Mammary epithelial cell (primary cell): Measurements from ENCODE around the gene SLC26A5.

ENCODE experiments used
- EZH2 ChIP-seq: IDR thresholded peaks from 2 replicates; pipeline ENCODE4 v1.6.1; 2012; ENCODE audit warnings: low read length, inconsistent platforms, borderline replicate concordance
- TF ChIP-seq, protein P1 (sequence below), 2 donors: IDR thresholded peaks in 1 of 2; conservative IDR thresholded peaks in 1 of 2; 2 replicates each; pipeline ENCODE4 v1.5.1; 2011 to 2012; ENCODE audit warnings: inconsistent platforms in 2 of 2, low read length in 2 of 2, mild to moderate bottlenecking in 2 of 2, control low read depth in 1 of 2, low read depth in 1 of 2; ENCODE audit not compliant: insufficient read depth in 1 of 2; ENCODE audit errors: extremely low read depth in 1 of 2

DNA sequence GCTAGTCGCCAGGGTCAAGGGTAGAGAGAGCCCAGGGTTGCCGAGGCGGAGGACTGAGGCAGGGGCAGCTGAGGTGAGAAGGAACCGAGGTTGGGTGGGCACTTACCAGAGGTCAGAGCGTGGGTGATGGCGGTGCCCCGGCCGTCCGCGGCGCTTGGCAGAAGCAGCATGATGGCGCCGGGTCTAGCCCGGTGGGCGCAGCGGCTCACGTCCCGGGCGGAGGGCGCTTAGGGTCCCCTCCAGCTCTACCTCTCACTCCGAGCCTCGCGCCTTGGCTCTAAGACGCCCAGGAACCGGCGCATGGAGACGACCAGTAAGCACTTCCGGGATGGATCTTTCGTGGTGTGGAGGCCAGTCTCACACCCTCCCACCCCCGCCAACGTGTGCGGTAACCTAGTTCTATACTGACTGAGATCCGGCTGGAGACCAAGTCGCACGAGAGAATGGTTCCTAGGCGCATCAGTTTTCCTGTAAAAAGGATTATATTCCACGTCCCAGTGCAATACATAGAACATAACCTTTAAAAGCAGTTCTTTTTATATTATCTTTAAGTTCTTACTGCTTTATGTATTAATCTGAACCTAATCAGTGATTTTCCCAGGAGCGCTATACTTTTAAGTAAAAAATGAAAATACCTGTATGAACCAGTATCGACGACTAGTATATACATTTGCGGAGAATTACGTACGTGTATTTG is 101.4 kb downstream of the SLC26A5 start, which contains the start of gene DNAJC2:
- TF ChIP-seq, protein P1, sequence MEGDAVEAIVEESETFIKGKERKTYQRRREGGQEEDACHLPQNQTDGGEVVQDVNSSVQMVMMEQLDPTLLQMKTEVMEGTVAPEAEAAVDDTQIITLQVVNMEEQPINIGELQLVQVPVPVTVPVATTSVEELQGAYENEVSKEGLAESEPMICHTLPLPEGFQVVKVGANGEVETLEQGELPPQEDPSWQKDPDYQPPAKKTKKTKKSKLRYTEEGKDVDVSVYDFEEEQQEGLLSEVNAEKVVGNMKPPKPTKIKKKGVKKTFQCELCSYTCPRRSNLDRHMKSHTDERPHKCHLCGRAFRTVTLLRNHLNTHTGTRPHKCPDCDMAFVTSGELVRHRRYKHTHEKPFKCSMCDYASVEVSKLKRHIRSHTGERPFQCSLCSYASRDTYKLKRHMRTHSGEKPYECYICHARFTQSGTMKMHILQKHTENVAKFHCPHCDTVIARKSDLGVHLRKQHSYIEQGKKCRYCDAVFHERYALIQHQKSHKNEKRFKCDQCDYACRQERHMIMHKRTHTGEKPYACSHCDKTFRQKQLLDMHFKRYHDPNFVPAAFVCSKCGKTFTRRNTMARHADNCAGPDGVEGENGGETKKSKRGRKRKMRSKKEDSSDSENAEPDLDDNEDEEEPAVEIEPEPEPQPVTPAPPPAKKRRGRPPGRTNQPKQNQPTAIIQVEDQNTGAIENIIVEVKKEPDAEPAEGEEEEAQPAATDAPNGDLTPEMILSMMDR (conservative IDR thresholded peaks at IDR 0.05 in 1 of 2, IDR thresholded peaks at IDR 0.05 in 1 of 2; ENCODE audit: extremely low read depth in 1 of 2, insufficient read depth in 1 of 2, low read depth in 1 of 2, low read length in 2 of 2) = no peak
- TF ChIP-seq EZH2 = no peak
